H1 (cell line): ENCODE data around the gene PROM2. TPM values are rescaled to one million over a fixed set of nuclear protein-coding genes. Genes with fewer than 3 reads are reported as not detected.

ENCODE experiments used
- polyA plus RNA-seq, 7 experiments: library from polyadenylated mRNA; depleted of rRNA in 3 of 7; stranded (reverse) in 5 of 7; unstranded in 2 of 7; fragments of >200 nt in 5 of 7; fragments of 200-250 nt in 2 of 7; gene quantifications; 1 replicate in 5 of 7; 2 replicates in 1 of 7; 4 replicates in 1 of 7; pipeline versions ENCODE4 v1.2.1 to v1.2.3, GENCODE V29; 2011 to 2013; ENCODE audit warnings: missing spikeins in 2 of 7, mixed read lengths in 2 of 7
- total RNA-seq: library from RNA; stranded (reverse); fragmentation: NEBNext Ultra II Directional; extraction: Animal tissue kit (Norgen Biotek cat#: 25700); gene quantifications from 2 replicates; pipeline ENCODE4 v1.2.1, GENCODE V29; 2021
- TF ChIP-seq, protein P1 (sequence below): fragments of 300-600 bp; sonication (generic); IDR thresholded peaks from 2 replicates; pipeline ENCODE4 v1.7.1; 2012; ENCODE audit warnings: low read length, moderate library complexity, mild to moderate bottlenecking, inconsistent platforms; ENCODE audit not compliant: insufficient replicate concordance

PROM2 gene
- total and polyA plus RNA-seq, 2 of the 8 experiments (the other 6 are each of a cell fraction or from before 2014, with no cell fraction given): 1.6 to 3.8 TPM

GRCh38 chr2:95265182-95265581, 9.1 kb upstream of the PROM2 start (continued):
- TF ChIP-seq, protein P1, sequence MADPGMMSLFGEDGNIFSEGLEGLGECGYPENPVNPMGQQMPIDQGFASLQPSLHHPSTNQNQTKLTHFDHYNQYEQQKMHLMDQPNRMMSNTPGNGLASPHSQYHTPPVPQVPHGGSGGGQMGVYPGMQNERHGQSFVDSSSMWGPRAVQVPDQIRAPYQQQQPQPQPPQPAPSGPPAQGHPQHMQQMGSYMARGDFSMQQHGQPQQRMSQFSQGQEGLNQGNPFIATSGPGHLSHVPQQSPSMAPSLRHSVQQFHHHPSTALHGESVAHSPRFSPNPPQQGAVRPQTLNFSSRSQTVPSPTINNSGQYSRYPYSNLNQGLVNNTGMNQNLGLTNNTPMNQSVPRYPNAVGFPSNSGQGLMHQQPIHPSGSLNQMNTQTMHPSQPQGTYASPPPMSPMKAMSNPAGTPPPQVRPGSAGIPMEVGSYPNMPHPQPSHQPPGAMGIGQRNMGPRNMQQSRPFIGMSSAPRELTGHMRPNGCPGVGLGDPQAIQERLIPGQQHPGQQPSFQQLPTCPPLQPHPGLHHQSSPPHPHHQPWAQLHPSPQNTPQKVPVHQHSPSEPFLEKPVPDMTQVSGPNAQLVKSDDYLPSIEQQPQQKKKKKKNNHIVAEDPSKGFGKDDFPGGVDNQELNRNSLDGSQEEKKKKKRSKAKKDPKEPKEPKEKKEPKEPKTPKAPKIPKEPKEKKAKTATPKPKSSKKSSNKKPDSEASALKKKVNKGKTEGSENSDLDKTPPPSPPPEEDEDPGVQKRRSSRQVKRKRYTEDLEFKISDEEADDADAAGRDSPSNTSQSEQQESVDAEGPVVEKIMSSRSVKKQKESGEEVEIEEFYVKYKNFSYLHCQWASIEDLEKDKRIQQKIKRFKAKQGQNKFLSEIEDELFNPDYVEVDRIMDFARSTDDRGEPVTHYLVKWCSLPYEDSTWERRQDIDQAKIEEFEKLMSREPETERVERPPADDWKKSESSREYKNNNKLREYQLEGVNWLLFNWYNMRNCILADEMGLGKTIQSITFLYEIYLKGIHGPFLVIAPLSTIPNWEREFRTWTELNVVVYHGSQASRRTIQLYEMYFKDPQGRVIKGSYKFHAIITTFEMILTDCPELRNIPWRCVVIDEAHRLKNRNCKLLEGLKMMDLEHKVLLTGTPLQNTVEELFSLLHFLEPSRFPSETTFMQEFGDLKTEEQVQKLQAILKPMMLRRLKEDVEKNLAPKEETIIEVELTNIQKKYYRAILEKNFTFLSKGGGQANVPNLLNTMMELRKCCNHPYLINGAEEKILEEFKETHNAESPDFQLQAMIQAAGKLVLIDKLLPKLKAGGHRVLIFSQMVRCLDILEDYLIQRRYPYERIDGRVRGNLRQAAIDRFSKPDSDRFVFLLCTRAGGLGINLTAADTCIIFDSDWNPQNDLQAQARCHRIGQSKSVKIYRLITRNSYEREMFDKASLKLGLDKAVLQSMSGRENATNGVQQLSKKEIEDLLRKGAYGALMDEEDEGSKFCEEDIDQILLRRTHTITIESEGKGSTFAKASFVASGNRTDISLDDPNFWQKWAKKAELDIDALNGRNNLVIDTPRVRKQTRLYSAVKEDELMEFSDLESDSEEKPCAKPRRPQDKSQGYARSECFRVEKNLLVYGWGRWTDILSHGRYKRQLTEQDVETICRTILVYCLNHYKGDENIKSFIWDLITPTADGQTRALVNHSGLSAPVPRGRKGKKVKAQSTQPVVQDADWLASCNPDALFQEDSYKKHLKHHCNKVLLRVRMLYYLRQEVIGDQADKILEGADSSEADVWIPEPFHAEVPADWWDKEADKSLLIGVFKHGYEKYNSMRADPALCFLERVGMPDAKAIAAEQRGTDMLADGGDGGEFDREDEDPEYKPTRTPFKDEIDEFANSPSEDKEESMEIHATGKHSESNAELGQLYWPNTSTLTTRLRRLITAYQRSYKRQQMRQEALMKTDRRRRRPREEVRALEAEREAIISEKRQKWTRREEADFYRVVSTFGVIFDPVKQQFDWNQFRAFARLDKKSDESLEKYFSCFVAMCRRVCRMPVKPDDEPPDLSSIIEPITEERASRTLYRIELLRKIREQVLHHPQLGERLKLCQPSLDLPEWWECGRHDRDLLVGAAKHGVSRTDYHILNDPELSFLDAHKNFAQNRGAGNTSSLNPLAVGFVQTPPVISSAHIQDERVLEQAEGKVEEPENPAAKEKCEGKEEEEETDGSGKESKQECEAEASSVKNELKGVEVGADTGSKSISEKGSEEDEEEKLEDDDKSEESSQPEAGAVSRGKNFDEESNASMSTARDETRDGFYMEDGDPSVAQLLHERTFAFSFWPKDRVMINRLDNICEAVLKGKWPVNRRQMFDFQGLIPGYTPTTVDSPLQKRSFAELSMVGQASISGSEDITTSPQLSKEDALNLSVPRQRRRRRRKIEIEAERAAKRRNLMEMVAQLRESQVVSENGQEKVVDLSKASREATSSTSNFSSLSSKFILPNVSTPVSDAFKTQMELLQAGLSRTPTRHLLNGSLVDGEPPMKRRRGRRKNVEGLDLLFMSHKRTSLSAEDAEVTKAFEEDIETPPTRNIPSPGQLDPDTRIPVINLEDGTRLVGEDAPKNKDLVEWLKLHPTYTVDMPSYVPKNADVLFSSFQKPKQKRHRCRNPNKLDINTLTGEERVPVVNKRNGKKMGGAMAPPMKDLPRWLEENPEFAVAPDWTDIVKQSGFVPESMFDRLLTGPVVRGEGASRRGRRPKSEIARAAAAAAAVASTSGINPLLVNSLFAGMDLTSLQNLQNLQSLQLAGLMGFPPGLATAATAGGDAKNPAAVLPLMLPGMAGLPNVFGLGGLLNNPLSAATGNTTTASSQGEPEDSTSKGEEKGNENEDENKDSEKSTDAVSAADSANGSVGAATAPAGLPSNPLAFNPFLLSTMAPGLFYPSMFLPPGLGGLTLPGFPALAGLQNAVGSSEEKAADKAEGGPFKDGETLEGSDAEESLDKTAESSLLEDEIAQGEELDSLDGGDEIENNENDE: no peak
